HG03135 (cell line): ENCODE data around the gene EIF3D.

Experiments
- ATAC-seq: cut with Tn5 transposase; IDR thresholded peaks from one replicate; pipeline ENCODE4 v1.9.1; 2021; ENCODE audit warnings: mild to moderate bottlenecking, moderate library complexity; ENCODE audit not compliant: unreplicated experiment

The EIF3D gene

DNA sequence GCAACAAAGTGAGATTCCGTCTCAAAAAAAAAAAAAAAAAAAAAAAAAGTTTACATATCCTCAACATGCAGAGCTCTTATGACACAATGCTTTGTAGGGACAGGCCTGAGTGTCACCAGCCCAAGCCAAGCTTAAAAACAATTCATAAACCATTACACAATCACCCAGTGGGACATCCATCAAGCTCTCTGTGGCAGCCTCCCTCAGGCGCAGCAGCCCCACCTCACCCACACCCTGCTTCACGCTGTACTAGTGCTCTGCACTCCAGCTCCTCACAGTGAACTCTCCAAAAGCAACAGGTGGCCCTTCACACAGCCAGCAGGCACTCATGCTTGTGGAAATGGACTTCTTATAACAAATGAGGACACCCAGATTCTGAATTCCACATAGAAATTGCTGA lies 18.6 kb downstream of the EIF3D start:
- ATAC-seq = no peak

DNA sequence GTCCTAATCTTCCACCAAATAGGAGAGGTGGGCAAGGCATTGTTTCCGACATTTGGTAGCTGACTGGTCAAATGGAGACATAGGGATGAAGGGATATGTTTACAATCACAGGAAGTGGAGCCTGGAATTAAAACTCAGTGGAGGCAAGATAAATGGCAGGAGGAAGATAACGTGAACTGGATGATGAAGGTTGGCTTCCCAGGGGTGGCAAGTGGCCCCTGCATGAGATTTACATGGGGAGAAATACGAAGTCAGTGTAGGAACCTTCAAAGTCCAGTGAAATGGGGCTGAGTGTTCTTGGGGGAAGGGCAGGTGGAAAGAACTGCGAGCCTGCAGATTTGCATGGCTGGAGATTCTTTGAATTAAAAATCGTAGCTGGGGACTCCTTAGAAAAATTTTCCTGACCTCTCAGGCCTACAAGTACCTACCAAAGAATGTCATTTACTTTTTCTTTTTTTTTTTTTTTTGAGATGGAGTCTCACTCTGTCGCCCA lies 21.4 kb downstream of the EIF3D start:
- ATAC-seq = no peak

DNA sequence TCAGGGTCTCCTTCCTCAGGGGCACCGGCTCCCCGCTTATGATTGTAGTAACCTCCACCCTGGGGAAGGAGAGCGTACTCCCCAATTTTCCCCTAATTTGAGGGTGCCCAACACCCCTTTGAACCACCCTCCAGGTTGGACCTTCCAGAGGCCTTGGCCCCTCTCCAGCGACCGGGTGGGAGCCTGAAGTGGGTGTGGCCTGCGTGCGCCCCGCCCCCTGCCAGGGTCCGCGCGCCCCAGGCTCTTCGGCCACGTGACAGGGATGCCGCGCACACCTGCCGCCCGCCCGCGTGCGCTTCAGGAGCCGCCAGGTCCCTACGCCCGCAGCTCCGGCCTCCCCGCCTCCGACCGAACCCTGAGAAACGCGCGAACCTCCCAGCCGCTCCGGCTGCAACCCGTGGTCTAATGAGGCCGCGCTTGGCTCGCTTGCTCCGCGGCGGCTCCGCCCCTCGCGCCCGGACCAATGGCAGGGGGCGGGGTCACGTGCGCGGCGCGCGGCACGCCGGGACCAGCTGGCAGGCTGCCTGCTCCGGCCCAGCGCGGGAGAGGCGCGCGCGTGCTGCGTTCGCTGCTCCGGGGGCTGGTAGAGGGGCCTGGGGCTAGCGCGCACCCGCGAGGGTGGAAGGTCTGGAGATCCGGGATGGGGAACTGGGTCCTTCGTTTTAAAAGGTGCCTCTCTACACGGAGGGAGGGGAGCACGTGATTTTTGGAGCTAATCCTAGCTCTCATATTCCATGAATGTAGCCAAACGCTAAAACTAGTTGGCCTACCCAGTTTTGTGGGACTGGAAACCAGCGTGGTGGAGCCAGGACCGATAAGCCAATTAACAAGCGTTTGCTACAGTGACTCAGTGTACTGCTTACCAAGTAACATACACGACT lies 22.1 kb downstream of the EIF3D start, which contains the start of gene FOXRED2:
Gene FOXRED2 (minus strand): TSS at position 404 of the 881 bp plus-strand sequence. CDS start 618 bp downstream, outside the sequence.
- peak; percentile 73 for ATAC-seq

DNA sequence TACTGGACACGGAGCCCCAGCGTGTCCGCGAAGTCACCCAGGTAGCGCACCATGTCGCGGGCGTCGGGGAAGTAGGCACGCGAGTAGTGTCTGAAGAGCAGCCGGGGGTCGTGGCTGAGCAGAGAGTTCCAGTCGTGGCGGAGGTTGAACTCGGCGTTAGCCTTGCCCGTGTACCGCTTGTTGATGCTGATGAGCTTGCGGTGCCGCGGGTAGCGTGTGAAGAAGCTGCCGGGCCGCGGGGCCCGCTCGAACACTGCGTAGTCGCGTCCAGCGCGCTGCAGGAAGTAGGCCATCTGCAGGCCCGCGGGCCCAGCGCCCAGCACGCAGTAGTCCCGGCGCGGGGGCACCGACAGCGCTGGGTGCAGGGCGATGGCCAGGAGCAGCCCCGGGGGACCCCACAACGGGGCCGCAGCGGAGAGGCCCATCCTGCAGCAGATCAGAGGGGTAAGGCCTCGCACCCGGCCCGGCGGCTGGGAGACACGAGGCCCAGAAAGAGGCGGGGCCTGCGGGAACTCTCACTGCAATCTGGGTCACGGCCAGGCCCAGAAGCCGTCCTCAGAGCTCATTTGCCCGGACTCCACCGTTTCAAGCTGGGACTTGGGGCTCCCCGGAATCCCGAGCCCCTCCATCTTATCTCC lies 22.8 kb downstream of the EIF3D start:
- no peak for ATAC-seq

DNA sequence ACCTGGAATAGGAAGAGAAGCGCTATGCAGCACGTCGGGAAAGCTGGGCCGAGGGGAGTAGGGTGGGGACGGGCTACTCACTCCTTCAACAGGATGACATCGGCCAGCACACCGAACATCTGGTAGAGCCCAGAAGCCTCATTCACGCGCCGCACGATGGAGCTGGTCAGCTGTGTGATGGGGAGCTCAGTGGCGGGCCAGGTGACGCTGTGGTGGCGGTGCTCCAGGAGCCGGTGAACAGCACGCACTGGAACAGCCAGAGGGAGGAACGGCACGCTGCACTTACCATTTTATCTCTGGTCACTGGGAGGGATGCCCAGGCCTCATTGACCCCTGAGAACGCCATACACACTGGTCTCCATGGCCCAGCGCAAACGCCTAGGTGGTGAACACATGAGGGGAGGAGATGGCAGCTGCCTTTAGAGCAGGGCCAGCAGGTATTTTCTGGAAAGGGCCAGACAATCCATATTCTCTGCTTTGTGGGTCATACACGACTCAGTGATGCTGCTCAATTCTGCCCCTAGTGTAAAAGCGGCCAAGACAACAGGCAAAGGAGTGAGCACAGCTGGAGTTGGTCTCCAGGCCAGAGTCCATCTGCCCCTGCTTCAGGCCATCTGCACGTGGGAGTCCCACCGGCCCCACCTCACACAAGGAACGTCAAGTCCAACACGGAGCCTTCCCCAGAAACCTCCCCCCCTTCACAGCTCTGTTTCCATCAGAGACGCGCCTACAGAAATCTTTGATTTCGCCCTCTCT lies 30.9 kb downstream of the EIF3D start:
- ATAC-seq = no peak

DNA sequence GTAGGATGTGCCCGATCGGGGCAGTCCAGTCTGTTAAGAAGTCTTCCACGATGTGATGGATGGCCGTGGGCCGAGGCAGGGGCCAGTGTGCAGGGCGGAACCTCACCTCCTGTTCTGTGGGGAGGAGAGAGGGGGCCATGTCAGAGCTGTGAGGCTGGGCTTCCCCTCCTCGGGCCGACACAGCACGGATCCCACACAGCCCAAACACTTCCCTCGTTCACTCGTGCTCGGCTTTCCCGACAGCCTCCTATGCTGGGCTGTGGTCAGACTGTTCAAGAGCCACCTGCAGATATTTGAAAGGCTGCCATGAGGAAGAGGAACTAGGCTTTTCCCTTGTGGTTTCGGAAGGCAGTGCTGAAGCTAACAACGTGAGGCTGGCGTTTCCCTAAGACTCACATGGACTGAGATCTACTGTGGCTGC lies 35.3 kb downstream of the EIF3D start:
- ATAC-seq = peak; percentile 52

DNA sequence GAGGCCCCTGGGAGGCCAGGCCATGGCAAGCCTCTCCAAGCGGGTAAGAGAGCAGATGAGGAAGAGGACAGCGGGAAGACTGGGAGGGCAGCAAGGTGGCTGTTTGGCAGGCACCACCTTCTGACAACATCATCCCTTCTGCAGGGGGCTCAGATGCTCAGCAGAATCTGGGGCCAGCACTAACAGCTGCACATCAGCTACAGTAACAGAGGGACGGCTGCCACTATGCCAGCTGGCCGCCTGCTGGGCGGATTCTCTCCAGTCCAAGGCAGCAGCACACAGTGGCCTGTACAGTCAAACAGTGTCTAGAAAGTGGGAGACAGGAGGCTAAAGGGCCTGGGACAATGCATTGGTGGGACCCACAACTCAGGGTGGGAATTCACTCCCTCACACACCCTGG lies 36.9 kb downstream of the EIF3D start:
- ATAC-seq = no peak

DNA sequence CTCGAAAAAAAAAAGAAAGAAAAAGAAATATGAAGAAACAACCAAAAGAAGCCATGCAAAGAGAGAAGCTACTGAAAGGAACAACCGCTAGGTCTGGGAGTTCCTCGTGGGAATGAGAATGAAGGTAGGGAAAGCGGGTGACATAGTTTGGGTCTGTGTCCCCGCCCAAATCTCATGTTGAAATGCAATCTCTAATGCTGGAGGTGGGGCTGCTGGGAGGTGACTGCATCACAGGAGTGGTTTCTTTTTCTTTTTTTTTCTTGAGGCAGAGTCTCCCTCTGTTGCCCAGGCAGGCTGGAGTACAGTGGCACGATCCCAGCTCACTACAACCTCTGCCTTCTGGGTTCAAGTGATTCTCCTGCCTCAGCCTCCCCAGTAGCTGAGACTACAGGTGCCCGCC lies 37.8 kb downstream of the EIF3D start:
- no peak for ATAC-seq

DNA sequence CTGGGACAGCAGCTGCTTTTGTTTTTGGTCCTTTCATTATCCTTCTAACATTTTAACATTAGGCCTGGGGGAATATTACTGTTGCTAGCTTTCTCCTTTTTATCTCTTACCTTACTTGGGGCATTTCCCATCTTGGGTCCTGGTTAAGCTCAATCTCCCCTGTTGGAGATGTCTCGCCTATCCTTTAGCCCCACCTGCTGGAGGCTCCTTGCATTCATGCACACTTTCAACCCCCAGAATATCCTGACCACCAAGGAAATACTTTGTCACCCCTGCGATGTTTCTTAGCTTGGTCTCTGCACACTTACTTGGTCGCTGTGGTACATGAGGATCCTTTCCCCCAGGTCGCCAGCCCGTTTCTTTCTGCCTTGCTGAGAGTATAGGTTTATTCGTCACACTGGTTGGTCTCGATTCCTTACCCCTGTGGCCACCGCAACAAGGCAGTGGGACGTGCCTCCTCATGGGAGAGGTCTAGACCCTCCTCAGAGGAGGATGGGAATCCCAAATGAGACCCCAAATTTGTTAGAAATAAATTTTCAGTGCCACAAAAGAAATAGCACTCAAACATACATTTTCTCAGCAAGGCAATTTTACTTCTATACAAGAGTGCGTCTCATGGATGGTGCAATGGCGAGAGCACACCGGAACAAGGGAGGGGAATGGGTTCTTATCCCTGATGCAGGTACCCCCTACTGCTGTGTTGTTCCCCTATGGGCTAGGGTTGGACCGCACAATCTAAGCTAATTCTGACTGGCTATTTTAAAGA lies 42.2 kb downstream of the EIF3D start:
- ATAC-seq = no peak

DNA sequence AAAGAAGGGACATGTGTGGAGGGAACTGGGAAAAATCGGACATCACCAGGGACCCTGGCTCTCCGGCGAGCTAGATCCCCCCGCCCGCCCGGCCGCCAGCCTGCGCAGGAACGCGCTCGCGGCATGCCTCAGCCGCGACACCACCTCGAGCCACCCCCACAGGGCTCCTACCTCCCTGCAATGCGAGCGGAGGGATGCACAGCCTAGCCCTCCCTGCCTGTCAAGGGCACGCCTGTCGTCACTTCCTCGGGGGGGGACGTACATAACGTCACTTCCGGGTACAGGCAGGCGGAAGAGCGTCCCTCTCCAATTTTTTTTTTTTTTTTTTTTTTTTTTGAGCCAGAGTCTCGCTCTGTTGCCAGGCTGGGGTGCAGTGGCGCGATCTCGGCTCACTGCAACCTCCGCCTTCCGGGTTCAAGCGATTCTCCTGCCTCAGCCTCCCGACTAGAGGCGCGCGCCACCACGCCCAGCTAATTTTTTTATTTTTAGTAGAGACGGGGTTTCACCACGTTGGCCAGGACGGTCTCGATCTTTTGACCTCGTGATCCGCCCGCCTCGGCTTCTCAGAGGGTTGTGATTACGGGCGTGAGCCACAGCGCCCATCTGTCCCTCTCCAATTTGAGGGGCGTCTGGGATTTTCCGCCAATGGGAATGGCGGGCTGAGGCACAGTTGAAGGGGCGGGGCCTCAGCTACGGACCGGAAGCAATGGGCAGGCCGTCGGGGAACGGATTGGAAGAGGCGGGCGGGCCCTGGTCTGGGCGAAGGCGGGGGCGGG lies 47.4 kb downstream of the EIF3D start, which contains the start of gene TXN2:
Gene TXN2 (minus strand): TSS at position 248 of the 776 bp plus-strand sequence. CDS start 803 bp downstream, outside the sequence.
- ATAC-seq = peak; percentile 79

DNA sequence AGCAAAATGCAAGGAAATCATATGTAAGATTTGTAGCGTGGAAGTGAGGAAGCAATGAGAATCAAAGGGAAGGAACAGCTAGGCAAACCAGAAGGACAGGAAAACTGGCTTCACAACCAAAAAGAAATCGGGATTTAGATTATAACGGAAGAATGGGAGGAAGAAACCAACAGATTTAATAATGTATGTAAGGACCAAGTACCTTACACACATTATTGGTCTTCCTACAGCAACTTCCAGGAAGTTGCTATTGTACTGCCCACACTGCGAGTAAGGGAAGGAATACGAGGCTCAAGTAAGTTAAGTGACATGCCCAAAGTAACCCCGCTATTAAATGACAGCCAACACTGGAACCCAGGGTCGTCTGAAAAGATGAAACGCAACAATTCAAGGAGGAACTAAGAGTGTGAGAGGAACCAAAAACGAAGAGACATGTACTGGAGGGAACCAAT lies 48.0 kb downstream of the EIF3D start:
- no peak for ATAC-seq

DNA sequence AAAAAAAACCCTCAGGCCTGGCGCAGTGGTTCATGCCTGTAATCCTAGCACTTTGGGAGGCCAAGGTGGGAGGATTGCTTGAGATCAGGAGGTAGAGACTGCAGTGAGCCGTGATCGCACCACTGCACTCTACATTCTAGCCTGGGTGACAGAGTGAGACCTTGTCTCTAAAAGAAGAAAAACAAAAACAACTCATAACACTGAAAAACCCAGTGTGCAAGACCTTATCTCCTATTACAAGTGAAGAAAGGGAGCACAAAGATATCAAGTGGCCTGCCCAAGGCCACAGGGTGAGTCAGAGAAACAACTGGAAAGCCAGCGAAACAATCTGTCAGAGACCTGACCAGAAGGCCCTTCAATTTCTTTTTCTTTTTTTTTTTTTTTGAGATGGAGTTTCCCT lies 50.0 kb downstream of the EIF3D start:
- no peak for ATAC-seq

DNA sequence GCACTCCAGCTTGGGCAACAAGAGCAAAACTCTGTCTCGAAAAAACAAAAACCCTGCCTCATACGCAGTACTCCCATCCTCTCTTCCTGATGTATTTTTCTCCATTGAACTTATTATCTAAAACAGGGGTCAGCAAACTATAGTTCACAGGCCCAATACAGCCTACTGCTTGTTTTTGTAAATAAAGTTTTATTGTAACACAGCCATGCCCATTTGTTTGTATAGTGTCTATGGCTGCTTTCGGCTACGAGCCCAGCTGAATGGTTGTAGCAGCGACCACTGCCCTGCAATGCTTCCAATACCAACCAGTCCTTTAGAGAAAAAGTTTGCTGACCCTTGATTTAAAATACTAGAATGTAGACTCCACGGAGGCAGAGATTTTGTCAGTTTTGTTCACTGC lies 53.6 kb downstream of the EIF3D start:
- ATAC-seq = no peak

DNA sequence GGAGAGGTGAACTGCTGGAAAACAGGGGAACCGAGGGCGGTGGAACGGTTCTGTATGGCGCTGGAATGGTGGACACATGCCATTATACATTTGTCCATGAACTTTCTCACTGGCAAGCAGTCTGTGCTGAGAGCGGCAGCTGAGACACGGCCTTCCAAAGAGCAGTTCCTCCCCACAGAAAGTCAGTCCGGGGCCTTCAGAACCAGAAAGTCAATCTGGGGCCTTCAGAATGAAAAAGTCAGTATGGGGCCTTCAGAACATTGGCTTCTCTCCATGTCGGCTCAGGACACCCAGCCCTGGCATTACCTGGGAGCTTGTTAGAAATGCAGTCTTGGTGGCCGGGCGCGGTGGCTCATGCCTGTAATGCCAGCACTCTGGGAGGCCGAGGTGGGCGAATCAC lies 56.3 kb downstream of the EIF3D start:
- ATAC-seq = no peak

DNA sequence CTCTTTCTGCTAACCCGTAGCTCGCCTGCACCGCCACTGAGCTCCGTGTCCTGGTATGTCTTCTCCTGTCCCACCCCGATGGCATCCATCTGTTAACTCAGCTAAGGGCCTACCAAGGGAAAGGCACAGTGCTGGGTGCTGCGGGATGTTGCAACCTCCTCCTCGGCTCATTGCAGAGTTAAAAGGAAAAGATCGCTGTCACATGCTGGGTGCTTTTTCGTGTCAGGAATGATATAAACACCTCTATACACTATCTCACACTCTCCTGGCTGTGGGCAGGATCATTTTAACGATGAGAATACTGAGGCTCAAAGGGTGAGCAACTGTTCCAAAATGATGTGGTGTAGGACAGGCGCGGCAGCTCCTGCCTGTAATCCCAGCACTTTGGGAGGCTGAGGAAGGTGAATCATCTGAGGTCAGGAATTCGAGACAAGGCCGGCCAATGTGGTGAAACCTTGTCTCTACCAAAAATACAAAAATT lies 57.6 kb downstream of the EIF3D start:
- no peak for ATAC-seq

DNA sequence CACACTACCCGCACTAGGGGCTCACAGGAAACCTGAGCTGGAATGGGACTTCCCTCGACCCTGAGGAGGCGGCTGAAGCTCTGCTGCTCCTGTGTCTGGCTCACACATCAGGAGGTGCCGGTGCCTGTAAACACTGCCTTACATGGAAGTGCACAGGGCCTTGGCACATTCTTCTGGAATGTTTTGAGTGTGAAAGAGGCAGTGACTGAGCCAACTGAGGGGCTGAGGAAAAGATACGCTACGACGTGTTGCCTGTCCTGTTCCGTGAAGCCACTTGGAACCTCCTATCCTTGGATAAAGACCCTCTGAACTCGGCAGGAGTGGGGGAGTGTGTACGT lies 58.0 kb downstream of the EIF3D start:
- no peak for ATAC-seq

DNA sequence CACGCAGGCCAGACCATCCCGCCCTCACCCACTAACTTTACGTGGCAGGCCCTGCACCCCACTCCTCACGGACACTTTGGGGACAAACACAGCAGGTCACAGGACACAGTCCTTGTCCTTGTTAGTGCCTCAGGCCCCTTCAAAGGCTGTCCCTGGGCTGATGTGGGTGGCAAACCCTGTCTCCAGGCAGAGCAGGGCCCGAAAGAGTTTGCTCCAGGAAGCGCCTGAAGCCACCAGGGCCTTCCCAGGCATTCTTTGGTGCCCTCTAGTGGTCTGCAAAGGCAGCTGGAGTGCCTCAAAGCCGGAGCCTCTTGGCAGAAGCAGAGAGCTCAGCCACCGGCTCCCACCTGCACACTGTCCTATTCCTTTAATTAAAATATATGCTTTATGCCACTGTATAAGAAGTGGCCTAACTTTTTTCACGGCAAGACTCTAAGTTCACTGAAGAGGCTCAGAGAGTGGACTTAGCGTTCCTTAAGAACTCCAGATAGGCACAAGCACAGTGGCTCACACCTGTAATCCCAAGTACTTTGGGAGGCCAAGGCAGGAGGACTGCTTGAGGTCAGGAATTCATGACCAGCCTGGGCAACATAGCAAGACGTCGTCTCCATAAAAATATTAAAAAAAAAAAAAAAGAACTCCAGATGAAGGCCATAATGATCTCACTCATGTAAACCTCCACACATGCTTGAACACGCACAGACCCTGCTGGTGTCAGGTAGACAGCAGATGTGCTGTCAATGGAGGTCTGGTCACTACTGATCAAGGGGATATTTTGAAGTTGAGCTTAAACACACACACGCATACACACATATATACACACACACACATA lies 58.6 kb downstream of the EIF3D start:
- no peak for ATAC-seq

DNA sequence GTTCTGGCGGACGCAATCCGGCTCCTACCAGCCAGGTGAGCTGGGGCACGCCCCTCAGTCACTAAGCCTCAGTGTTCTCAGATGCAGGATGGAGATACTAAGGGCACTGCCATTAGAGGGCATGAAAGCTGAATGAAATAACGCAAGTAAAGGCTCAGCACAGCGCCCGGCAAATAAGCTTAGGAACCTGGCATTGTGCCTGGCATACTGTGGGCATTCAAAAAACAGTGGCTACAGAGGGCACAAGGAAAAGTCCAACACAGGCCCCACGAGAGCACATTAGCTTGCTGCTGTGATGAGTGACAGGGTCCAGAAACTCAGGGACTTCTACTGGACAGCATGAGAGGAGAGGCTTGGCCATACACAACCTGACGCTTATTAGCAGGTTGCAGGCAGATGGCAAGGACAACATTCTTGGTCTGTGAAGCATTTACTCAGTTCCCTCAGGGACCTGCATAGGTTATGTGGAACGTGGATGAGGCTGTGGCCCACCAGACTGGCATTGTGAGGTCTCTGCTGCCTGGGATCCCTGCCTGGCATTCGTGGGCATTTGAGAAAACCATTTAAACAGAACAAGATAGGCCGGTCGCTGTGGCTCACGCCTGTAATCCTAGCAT lies 59.8 kb downstream of the EIF3D start:
- ATAC-seq = no peak
